T-cell (primary cell): ENCODE data around the gene TCF7L2. TPM values are rescaled to one million over a fixed set of nuclear protein-coding genes. Genes with fewer than 3 reads are reported as not detected.

Experiments used
- ATAC-seq, 4 experiments: fragments of 200-7000 bp in 3 of 4; fragments of 150-1000 bp in 1 of 4; cut with Tn5 transposase; replicated peaks in 1 of 4; 1 replicate in 3 of 4; 2 replicates in 1 of 4; pipeline ENCODE4 v1.10.0; 2021; ENCODE audit warnings: moderate library complexity in 3 of 4, mild to moderate bottlenecking in 2 of 4, moderate number of reproducible peaks in 1 of 4
- CTCF ChIA-PET, 2 donors: fragments of 300-600 bp; sonication (Branson Sonifier 250); formaldehyde crosslinking; loops; one replicate each; lab custom pipeline; 2022; ENCODE audit warnings: antibody characterized with exemption in 2 of 2; lab: Charles Lee
- POLR2A ChIA-PET, 2 donors: fragments of 300-600 bp; sonication (Branson Sonifier 250); formaldehyde crosslinking; loops; one replicate each; lab custom pipeline; 2022; ENCODE audit warnings: antibody characterized with exemption in 2 of 2; lab: Charles Lee
- DNase-seq, 35 experiments: peaks; one replicate each; pipeline versions ENCODE4 v3.0.0 to v3.0.0-alpha.2; 2013 to 2023
- H3K27ac ChIP-seq: one replicate; pipeline ENCODE4 v1.5.1; 2013; ENCODE audit warnings: low read length
- H3K27me3 ChIP-seq, 2 experiments: replicated peaks in 1 of 2; 1 replicate in 1 of 2; 2 replicates in 1 of 2; pipeline versions ENCODE4 v1.6.1 to v1.7.0; 2013; ENCODE audit warnings: low read length in 1 of 2, mixed read lengths in 1 of 2; ENCODE audit not compliant: control insufficient read depth in 2 of 2, insufficient read depth in 2 of 2; ENCODE audit errors: extremely low read depth in 1 of 2
- H3K36me3 ChIP-seq, 2 donors: 1 replicate in 1 of 2; 2 replicates in 1 of 2; pipeline versions ENCODE4 v1.6.1 to v1.7.0; 2013; ENCODE audit warnings: low read length in 1 of 2; ENCODE audit not compliant: control insufficient read depth in 2 of 2, insufficient read depth in 1 of 2; ENCODE audit errors: extremely low read depth in 1 of 2
- H3K4me1 ChIP-seq, 2 experiments: 1 replicate in 1 of 2; 2 replicates in 1 of 2; pipeline versions ENCODE4 v1.6.1 to v1.7.0; 2013; ENCODE audit warnings: low read length in 2 of 2, mixed read lengths in 1 of 2; ENCODE audit not compliant: insufficient read depth in 2 of 2, control insufficient read depth in 1 of 2; ENCODE audit errors: extremely low read depth in 1 of 2
- H3K4me3 ChIP-seq, 2 donors: 1 replicate in 1 of 2; 2 replicates in 1 of 2; pipeline versions ENCODE4 v1.5.1 to v1.7.0; 2013; ENCODE audit warnings: mild to moderate bottlenecking in 2 of 2, low read length in 1 of 2, moderate library complexity in 1 of 2; ENCODE audit not compliant: control insufficient read depth in 1 of 2; ENCODE audit errors: extremely low read depth in 1 of 2
- H3K9me3 ChIP-seq: 2 replicates; pipeline ENCODE4 v1.7.0; 2013
- H3K27ac Mint-ChIP-seq, 2 donors: one replicate each; pipeline ENCODE4 v1.8.0; 2020 to 2021; ENCODE audit warnings: mild to moderate bottlenecking in 2 of 2, mixed read lengths in 2 of 2
- H3K27me3 Mint-ChIP-seq, 2 donors: one replicate each; pipeline ENCODE4 v1.8.0; 2021 to 2022; ENCODE audit warnings: mixed read lengths in 2 of 2
- H3K36me3 Mint-ChIP-seq: one replicate; pipeline ENCODE4 v1.8.0; 2021; ENCODE audit warnings: mixed read lengths
- H3K4me1 Mint-ChIP-seq, 3 donors: one replicate each; pipeline ENCODE4 v1.8.0; 2020 to 2022; ENCODE audit warnings: mixed read lengths in 3 of 3, mild to moderate bottlenecking in 1 of 3
- H3K4me3 Mint-ChIP-seq, 3 donors: one replicate each; pipeline ENCODE4 v1.8.0; 2020 to 2022; ENCODE audit warnings: mild to moderate bottlenecking in 3 of 3, mixed read lengths in 3 of 3, moderate library complexity in 3 of 3
- H3K9me3 Mint-ChIP-seq, 3 donors: one replicate each; pipeline ENCODE4 v1.8.0; 2020 to 2022; ENCODE audit warnings: mixed read lengths in 3 of 3
- WGBS: methylation state at CpG from one replicate; pipeline ENCODE4 v1.1.5; 2013; ENCODE audit warnings: missing lambda C conversion rate; ENCODE audit not compliant: insufficient coverage; 5-methylcytosine and 5-hydroxymethylcytosine counted together
- total RNA-seq, 35 experiments: library from RNA in 6 of 35; stranded (reverse) in 6 of 35; fragments of 120-200 nt in 1 of 35; gene quantifications; one replicate each; pipeline versions ENCODE4 v1.2.1 to v1.2.4 and lab custom pipeline; 2013 to 2026

Gene TCF7L2
- total RNA-seq, 5 donors from 2014 or later (not counting 1 experiment from before 2014, with no cell fraction given), result 2.6 to 6.2 (median 3.3) TPM

- no peak overlapping the region for H3K4me3 Mint-ChIP-seq
- H3K27me3 Mint-ChIP-seq, result peaks cover 8 to 11% of the 10 kb centered on the region in 2 donors
- Histone ChIP-seq H3K9me3 (no peaks in the 10 kb centered on the region), H3K4me1 (peaks cover 0 to 7% of the 10 kb centered on the region in 2 experiments), H3K27me3 (peaks cover 0 to 4% of the 10 kb centered on the region in 2 experiments), H3K27ac (no peak overlapping the region), H3K36me3 (no peaks in the 10 kb centered on the region), H3K4me3 (no peak overlapping the region)
- ATAC-seq (no peak), DNase-seq (no peak)
- H3K9me3 Mint-ChIP-seq, result no peaks in the 10 kb centered on the region
- no peak overlapping the region for H3K27ac Mint-ChIP-seq
- ChIA-PET POLR2A (interaction anchor here (0.6 to 0.7 kb wide), 2 partner anchors 21 to 1630 kb away, joined by 4 to 8 read pairs; no protein-coding TSS in a partner anchor), CTCF (no interaction called here)
- H3K4me1 Mint-ChIP-seq, result peaks cover 0 to 12% (median 2%) of the 10 kb centered on the region in 3 donors
- H3K36me3 Mint-ChIP-seq, result no peaks in the 10 kb centered on the region
- 87% methylated on average over 3 of the region's 6 CpGs for WGBS
Measured at GRCh38 chr10:113025487-113025886, 75.4 kb downstream of the TCF7L2 start.

- Mint-ChIP-seq H3K4me1 (peaks cover 0 to 12% (median 2%) of the 10 kb centered on the region in 3 donors), H3K4me3 (no peak overlapping the region), H3K9me3 (no peaks in the 10 kb centered on the region), H3K27me3 (peaks cover 8 to 12% of the 10 kb centered on the region in 2 donors), H3K27ac (no peak overlapping the region), H3K36me3 (no peaks in the 10 kb centered on the region)
- Histone ChIP-seq H3K4me1 (peaks cover 0 to 7% of the 10 kb centered on the region in 2 experiments), H3K36me3 (no peaks in the 10 kb centered on the region), H3K27ac (no peak overlapping the region), H3K27me3 (peaks cover 0 to 4% of the 10 kb centered on the region in 2 experiments), H3K4me3 (no peak overlapping the region), H3K9me3 (no peaks in the 10 kb centered on the region)
- 80% methylated on average over 1 of the region's 4 CpGs for WGBS
- ATAC-seq (no peak), DNase-seq (no peak)
- POLR2A ChIA-PET, result interaction anchor here in 1 of 2 donors (0.6 kb wide), 1 partner anchor 13 kb away, joined by 3 read pairs; no protein-coding TSS in a partner anchor
- CTCF ChIA-PET, result no interaction called here
Measured at GRCh38 chr10:113026679-113027078, 76.6 kb downstream of the TCF7L2 start.

DNA sequence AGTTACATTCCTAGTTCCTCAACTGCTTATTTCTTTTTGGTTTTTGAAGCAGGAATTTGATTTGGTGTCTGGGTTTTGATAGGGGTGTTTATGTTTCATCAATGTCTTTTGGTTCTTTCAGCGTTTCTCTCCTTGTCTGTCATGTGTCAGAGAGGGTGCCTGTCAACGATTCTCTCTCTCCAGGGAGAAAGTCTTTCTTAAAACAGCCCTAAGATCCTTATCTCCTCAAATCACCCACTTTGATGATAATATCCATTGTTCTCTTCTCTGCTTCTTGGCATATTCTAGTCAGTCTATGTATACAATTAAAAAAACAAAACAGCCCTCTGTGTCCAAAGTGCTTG is 77.2 kb downstream of the TCF7L2 start:
- Histone ChIP-seq H3K9me3 (no peaks in the 10 kb centered on the region), H3K27ac (no peak overlapping the region), H3K4me3 (no peak overlapping the region), H3K4me1 (peaks cover 0 to 7% of the 10 kb centered on the region in 2 experiments), H3K36me3 (no peaks in the 10 kb centered on the region), H3K27me3 (peaks cover 0 to 4% of the 10 kb centered on the region in 2 experiments)
- H3K9me3 Mint-ChIP-seq, result no peaks in the 10 kb centered on the region
- no peak for ATAC-seq
- H3K27ac Mint-ChIP-seq, result no peak overlapping the region
- WGBS, result no CpG with 5 or more reads among the region's 2 CpGs
- no peak overlapping the region for H3K4me3 Mint-ChIP-seq
- peaks cover 0 to 12% (median 2%) of the 10 kb centered on the region in 3 donors for H3K4me1 Mint-ChIP-seq
- CTCF ChIA-PET, result no interaction called here
- DNase-seq, result no peak
- no peaks in the 10 kb centered on the region for H3K36me3 Mint-ChIP-seq
- POLR2A ChIA-PET, result interaction anchor here in 1 of 2 donors (0.6 kb wide), 1 partner anchor 14 kb away, joined by 3 read pairs; no protein-coding TSS in a partner anchor
- peaks cover 7 to 14% of the 10 kb centered on the region in 2 donors for H3K27me3 Mint-ChIP-seq

- DNase-seq (no peak), ATAC-seq (no peak)
- H3K27me3 ChIP-seq, result peaks cover 0 to 4% of the 10 kb centered on the region in 2 experiments
- Mint-ChIP-seq H3K9me3 (no peaks in the 10 kb centered on the region), H3K4me3 (no peak overlapping the region), H3K27me3 (peaks cover 6 to 14% of the 10 kb centered on the region in 2 donors), H3K27ac (no peak overlapping the region), H3K36me3 (no peaks in the 10 kb centered on the region), H3K4me1 (peaks cover 0 to 12% (median 2%) of the 10 kb centered on the region in 3 donors)
- CTCF ChIA-PET, result no interaction called here
- H3K27ac ChIP-seq, result no peak overlapping the region
- H3K4me3 ChIP-seq, result no peak overlapping the region
- 58% methylated on average over 12 of the region's 15 CpGs for WGBS
- POLR2A ChIA-PET, result no interaction called here
- peaks cover 0 to 7% of the 10 kb centered on the region in 2 experiments for H3K4me1 ChIP-seq
- H3K36me3 ChIP-seq, result no peaks in the 10 kb centered on the region
- no peaks in the 10 kb centered on the region for H3K9me3 ChIP-seq
Measured at GRCh38 chr10:113027574-113028455, 77.8 kb downstream of the TCF7L2 start.

DNA sequence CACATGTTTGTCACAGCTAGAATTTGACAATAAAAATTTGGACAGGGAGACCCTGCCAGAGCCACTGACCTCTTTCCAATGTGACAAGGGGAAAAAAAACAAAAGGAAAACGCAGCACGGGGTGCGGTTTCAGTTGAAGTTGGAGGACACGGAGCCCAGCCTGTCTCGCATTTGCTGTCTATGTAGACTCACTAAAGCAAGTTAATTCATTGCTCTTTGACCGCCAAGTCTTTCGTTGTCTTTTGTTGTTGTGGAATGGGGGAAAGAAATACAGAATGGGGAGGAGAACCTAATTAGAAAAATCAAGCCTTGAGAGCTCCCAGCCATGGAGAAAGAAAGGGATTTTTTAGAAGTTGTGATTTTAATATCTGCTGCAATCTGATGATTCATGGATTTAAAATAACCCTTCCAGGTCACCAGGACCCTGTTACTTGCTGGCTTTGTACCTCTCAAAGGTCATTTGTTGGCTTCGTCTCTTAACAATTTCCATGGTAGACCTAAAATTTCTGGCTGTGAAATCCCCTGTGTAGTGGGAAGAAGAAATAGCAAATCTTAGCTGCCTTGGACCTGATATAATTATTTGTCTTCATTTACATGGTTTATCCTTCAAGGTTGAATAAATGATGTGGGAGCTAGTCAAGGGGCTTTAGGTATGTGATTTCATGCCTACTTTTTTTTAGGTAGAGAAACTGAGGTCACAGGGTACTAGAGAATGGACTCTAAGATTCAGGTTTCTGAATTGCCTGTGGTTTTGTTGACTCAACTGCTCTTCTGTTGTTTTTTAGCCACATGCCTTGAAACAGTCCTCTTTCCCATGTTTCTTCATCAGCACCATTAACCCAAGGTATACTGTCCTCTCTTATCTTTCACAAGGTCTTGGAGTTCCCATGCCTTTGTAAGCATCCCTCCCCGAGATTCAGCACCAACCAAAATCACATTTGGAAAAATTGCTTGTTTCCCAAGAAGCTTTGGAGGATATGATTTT is 78.7 kb downstream of the TCF7L2 start:
- Histone ChIP-seq H3K36me3 (no peaks in the 10 kb centered on the region), H3K9me3 (no peaks in the 10 kb centered on the region), H3K4me1 (peaks cover 0 to 7% of the 10 kb centered on the region in 2 experiments), H3K27me3 (peaks cover 0 to 4% of the 10 kb centered on the region in 2 experiments), H3K4me3 (no peak overlapping the region), H3K27ac (no peak overlapping the region)
- ChIA-PET CTCF (no interaction called here), POLR2A (no interaction called here)
- 97% methylated on average over 5 of the region's 9 CpGs for WGBS
- H3K4me3 Mint-ChIP-seq, result no peak overlapping the region
- no peak overlapping the region for H3K27ac Mint-ChIP-seq
- H3K4me1 Mint-ChIP-seq, result peaks cover 0 to 12% (median 2%) of the 10 kb centered on the region in 3 donors
- H3K27me3 Mint-ChIP-seq, result peaks cover 6 to 14% of the 10 kb centered on the region in 2 donors
- DNase-seq, result no peak
- no peak for ATAC-seq
- H3K36me3 Mint-ChIP-seq, result no peaks in the 10 kb centered on the region
- H3K9me3 Mint-ChIP-seq, result no peaks in the 10 kb centered on the region

- H3K27me3 ChIP-seq, result peaks cover 0 to 4% of the 10 kb centered on the region in 2 experiments
- no peaks in the 10 kb centered on the region for H3K9me3 ChIP-seq
- ChIA-PET POLR2A (no interaction called here), CTCF (no interaction called here)
- H3K27ac ChIP-seq, result no peak overlapping the region
- ATAC-seq, result no peak
- H3K9me3 Mint-ChIP-seq, result no peaks in the 10 kb centered on the region
- no peak overlapping the region for H3K4me3 ChIP-seq
- H3K36me3 Mint-ChIP-seq, result no peaks in the 10 kb centered on the region
- no peak overlapping the region for H3K4me3 Mint-ChIP-seq
- no peak overlapping the region for H3K27ac Mint-ChIP-seq
- H3K36me3 ChIP-seq, result no peaks in the 10 kb centered on the region
- H3K4me1 ChIP-seq, result peaks cover 0 to 7% of the 10 kb centered on the region in 2 experiments
- DNase-seq, result no peak
- H3K27me3 Mint-ChIP-seq, result peaks cover 6 to 14% of the 10 kb centered on the region in 2 donors
- WGBS, result no CpG with 5 or more reads among the region's 1 CpG
- H3K4me1 Mint-ChIP-seq, result peaks cover 0 to 12% (median 2%) of the 10 kb centered on the region in 3 donors
Measured at GRCh38 chr10:113030453-113030852, 80.4 kb downstream of the TCF7L2 start.
